Adipocyte (in vitro differentiated cells): ENCODE data around the gene IL6R.
"Not testable (repeated sequence)": the region's sequence is repeated elsewhere in the genome, so short reads cannot be mapped to it uniquely, and the experiment has no call there.

Experiments used
- DNase-seq: peaks from one replicate; pipeline ENCODE4 v3.0.0-alpha.2; 2015; ENCODE audit warnings: low read depth
- H3K27me3 ChIP-seq: replicated peaks from 2 replicates; pipeline ENCODE4 v1.7.0; 2013; ENCODE audit warnings: mild to moderate bottlenecking, low read length, moderate library complexity; ENCODE audit not compliant: control insufficient read depth, insufficient read depth
- H3K36me3 ChIP-seq: 2 replicates; pipeline ENCODE4 v1.7.0; 2013; ENCODE audit warnings: low read length, mild to moderate bottlenecking, moderate library complexity; ENCODE audit not compliant: control insufficient read depth, insufficient read depth, severe bottlenecking
- H3K4me1 ChIP-seq: 2 replicates; pipeline ENCODE4 v1.7.0; 2013; ENCODE audit warnings: mild to moderate bottlenecking, low read length, moderate library complexity; ENCODE audit not compliant: control insufficient read depth, insufficient read depth
- H3K4me3 ChIP-seq: 2 replicates; pipeline ENCODE4 v1.7.0; 2013; ENCODE audit warnings: mild to moderate bottlenecking, low read length, moderate library complexity
- H3K9ac ChIP-seq: 2 replicates; pipeline ENCODE4 v1.7.0; 2013; ENCODE audit warnings: mild to moderate bottlenecking, low read length, moderate library complexity
- H3K9me3 ChIP-seq: 2 replicates; pipeline ENCODE4 v1.7.0; 2013; ENCODE audit warnings: mild to moderate bottlenecking, low read length, moderate library complexity; ENCODE audit not compliant: control insufficient read depth

Gene IL6R

GRCh38 chr1:154404984-154405746 is at the start of gene IL6R:
TSS of gene IL6R (plus strand) at chr1:154405343. CDS start at chr1:154405630, 287 bp downstream.
- H3K4me3 ChIP-seq, result peak within 1 kb of the TSS; percentile 88
- H3K27me3 ChIP-seq, result no peaks in the 10 kb centered on the region
- peaks cover 34% of the 10 kb centered on the region for H3K4me1 ChIP-seq
- peak; percentile 97 for DNase-seq
- H3K9me3 ChIP-seq, result no peaks in the 10 kb centered on the region
- H3K36me3 ChIP-seq, result no peaks in the 10 kb centered on the region
- peak within 1 kb of the TSS; percentile 92 for H3K9ac ChIP-seq

- Histone ChIP-seq H3K4me3 (no peak overlapping the region), H3K36me3 (no peaks in the 10 kb centered on the region), H3K4me1 (peaks cover 9% of the 10 kb centered on the region), H3K9ac (no peak overlapping the region), H3K27me3 (peaks cover 3% of the 10 kb centered on the region), H3K9me3 (no peaks in the 10 kb centered on the region)
- no peak for DNase-seq
These were observed 46.6 kb upstream of the IL6R start for GRCh38 chr1:154358519-154358918.

GRCh38 chr1:154360288-154360687 is 44.9 kb upstream of the IL6R start:
- no peak overlapping the region for H3K9ac ChIP-seq
- H3K4me3 ChIP-seq, result no peak overlapping the region
- peaks cover 3% of the 10 kb centered on the region for H3K27me3 ChIP-seq
- no peaks in the 10 kb centered on the region for H3K9me3 ChIP-seq
- DNase-seq, result no peak
- no peaks in the 10 kb centered on the region for H3K4me1 ChIP-seq
- no peaks in the 10 kb centered on the region for H3K36me3 ChIP-seq

- H3K9me3 ChIP-seq, H3K36me3 ChIP-seq, H3K27me3 ChIP-seq, H3K4me3 ChIP-seq, H3K4me1 ChIP-seq, H3K9ac ChIP-seq, DNase-seq: not testable (repeated sequence)
These were observed 44.3 kb upstream of the IL6R start for GRCh38 chr1:154360881-154361280.

- no peaks in the 10 kb centered on the region for H3K9me3 ChIP-seq
- no peak overlapping the region for H3K4me3 ChIP-seq
- no peak for DNase-seq
- no peaks in the 10 kb centered on the region for H3K36me3 ChIP-seq
- no peak overlapping the region for H3K9ac ChIP-seq
- no peaks in the 10 kb centered on the region for H3K4me1 ChIP-seq
- H3K27me3 ChIP-seq, result peaks cover 3% of the 10 kb centered on the region
These were observed 43.8 kb upstream of the IL6R start for GRCh38 chr1:154361357-154361756.

GRCh38 chr1:154371436-154371835 is 33.7 kb upstream of the IL6R start:
- DNase-seq, result no peak
- H3K27me3 ChIP-seq, result no peaks in the 10 kb centered on the region
- H3K36me3 ChIP-seq, result no peaks in the 10 kb centered on the region
- H3K9me3 ChIP-seq, result no peaks in the 10 kb centered on the region
- H3K9ac ChIP-seq, result no peak overlapping the region
- H3K4me3 ChIP-seq, result no peak overlapping the region
- no peaks in the 10 kb centered on the region for H3K4me1 ChIP-seq

- H3K4me3 ChIP-seq, H3K27me3 ChIP-seq, H3K9ac ChIP-seq, H3K4me1 ChIP-seq, H3K9me3 ChIP-seq, H3K36me3 ChIP-seq, DNase-seq: not testable (repeated sequence)
These were observed 31.3 kb upstream of the IL6R start for GRCh38 chr1:154373777-154374357.

- no peak overlapping the region for H3K4me3 ChIP-seq
- H3K9ac ChIP-seq, result no peak overlapping the region
- no peaks in the 10 kb centered on the region for H3K27me3 ChIP-seq
- H3K9me3 ChIP-seq, result no peaks in the 10 kb centered on the region
- H3K36me3 ChIP-seq, result no peaks in the 10 kb centered on the region
- DNase-seq, result no peak
- H3K4me1 ChIP-seq, result no peaks in the 10 kb centered on the region
These were observed 25.8 kb upstream of the IL6R start for GRCh38 chr1:154379301-154379700.

- Histone ChIP-seq H3K36me3 (no peaks in the 10 kb centered on the region), H3K9ac (no peak overlapping the region), H3K4me3 (no peak overlapping the region), H3K4me1 (no peaks in the 10 kb centered on the region), H3K27me3 (no peaks in the 10 kb centered on the region), H3K9me3 (no peaks in the 10 kb centered on the region)
- no peak for DNase-seq
These were observed 20.3 kb upstream of the IL6R start for GRCh38 chr1:154384650-154385489.

- DNase-seq, result no peak
- Histone ChIP-seq H3K36me3 (no peaks in the 10 kb centered on the region), H3K9me3 (no peaks in the 10 kb centered on the region), H3K9ac (no peak overlapping the region), H3K4me3 (no peak overlapping the region), H3K27me3 (no peaks in the 10 kb centered on the region), H3K4me1 (no peaks in the 10 kb centered on the region)
These were observed 18.3 kb upstream of the IL6R start for GRCh38 chr1:154386643-154387352.
